GM19035 (cell line): ENCODE results near the gene CIB4.

Experiments
- ATAC-seq: cut with Tn5 transposase; IDR thresholded peaks from one replicate; pipeline ENCODE4 v1.9.1; 2021; ENCODE audit not compliant: unreplicated experiment

The CIB4 gene

GRCh38 chr2:26555246-26556133, 85.7 kb downstream of the CIB4 start:
- ATAC-seq: no peak

- ATAC-seq: no peak
These were observed 88.4 kb downstream of the CIB4 start for GRCh38 chr2:26552641-26553374.

DNA sequence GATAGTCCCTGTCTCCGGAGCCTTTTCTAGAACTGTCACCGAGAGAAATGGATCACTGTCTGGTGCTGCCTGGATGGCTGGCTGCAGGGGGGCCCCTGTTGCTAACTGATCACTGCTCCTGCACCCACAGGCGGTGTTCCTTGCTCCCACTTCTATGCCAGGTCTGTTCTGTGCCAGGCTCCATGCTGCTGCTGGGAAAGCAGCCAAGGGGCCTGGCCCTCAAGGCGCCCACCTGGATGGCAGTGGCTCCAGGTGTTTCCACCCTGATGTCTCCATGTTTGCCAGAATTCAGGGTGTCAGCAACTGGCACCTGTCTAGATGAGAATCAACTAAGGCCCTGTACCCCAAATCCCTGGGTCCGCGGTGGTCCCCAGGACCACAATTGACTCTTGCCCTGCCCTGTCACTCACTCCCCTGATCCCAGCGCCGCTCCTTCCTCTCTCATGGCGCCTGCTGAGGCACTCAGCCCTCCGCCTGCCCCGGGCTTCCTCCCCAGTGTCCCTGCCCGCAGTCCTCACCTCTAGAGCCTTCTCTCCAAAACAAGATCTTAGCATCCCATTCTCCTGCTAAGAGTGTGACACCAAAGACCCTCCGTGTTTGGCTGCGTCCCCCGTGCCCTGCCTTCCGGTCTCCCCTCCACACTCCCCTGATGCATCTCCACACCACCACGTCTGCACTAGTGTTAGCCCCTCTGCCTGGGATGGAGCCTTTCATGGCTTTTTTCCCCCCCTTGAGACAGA, 90.7 kb downstream of the CIB4 start:
- ATAC-seq: no peak

- ATAC-seq: no peak
These were observed 98.3 kb downstream of the CIB4 start for GRCh38 chr2:26542676-26543505.

GRCh38 chr2:26542194-26542455, 99.0 kb downstream of the CIB4 start:
- ATAC-seq: no peak

DNA sequence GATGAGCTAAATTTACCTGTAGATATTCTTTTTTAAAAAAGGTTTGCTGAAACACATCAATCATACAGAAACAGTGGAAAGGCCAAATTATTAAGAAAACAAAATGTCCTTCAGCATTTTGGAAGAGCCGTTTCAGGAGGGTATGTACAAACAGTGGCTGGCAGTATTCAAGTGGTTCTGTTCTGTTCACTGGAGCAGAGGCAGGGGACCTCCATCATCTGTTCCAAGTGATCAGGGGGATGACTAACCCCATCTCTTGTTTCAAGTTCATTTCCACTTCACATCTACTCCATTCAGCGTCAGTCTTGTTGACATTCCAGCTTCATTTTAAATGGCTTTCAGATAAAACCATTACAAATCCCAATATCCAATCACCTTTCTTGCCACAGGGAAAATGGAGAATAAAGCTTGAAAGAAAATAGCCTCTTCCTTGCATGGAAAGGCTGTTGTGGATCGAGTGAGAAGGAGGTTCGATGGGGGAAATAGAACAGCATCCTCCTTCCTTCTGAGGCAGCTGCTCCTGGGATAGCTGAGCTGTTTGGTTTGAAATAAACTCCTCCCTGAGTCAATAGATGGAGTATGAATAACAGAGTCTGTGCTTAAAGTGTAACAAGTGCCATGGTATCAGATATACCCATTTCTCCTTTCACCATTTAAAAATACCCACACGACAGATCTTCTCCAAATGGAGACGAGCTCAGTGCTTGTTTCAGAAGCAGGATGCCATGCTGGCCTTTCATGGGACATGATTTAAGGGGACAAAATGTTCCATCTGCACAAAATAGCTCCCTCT, 99.6 kb downstream of the CIB4 start:
- ATAC-seq: no peak

GRCh38 chr2:26540961-26541360, 100.2 kb downstream of the CIB4 start:
- ATAC-seq: no peak

GRCh38 chr2:26540306-26540705, 100.9 kb downstream of the CIB4 start:
- ATAC-seq: no peak

GRCh38 chr2:26537826-26538475, 103.2 kb downstream of the CIB4 start:
- no peak for ATAC-seq

DNA sequence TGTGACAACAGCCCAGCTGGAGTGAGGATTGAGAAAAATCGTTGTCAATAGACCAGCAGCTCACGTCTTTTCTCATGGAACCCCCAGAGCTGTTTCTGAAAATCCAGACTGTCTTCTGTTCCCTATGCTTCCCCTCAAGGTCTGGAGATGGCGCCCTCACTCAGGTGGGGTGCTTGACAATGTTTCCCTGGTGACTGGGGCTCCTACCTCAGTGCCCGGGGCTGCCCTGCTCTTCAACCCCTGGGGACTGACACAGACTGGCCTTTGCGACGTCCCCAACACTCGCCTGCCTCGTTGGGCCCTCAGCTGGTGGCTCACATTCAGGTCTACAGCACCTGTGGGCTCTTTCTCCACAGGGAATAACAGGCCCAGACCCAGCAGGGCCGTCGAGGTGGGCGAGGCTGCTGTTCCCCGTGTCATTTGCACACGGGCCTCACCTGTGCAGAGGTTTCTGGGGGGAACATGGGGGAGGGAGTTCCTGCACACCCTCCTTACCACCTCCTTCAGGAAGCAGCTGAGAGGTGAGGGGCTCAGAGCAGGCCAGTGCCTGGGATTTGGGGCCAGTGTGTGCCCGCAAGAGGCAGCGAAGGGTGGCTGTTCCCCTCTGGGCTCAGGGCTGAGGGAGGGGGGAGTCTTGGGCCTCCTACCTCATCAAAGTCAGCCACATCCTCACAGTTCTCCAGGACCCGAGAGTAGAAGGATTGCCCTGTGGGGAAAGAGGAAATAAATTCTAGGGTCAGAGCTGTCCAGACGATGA, 103.9 kb downstream of the CIB4 start:
- ATAC-seq: no peak

DNA sequence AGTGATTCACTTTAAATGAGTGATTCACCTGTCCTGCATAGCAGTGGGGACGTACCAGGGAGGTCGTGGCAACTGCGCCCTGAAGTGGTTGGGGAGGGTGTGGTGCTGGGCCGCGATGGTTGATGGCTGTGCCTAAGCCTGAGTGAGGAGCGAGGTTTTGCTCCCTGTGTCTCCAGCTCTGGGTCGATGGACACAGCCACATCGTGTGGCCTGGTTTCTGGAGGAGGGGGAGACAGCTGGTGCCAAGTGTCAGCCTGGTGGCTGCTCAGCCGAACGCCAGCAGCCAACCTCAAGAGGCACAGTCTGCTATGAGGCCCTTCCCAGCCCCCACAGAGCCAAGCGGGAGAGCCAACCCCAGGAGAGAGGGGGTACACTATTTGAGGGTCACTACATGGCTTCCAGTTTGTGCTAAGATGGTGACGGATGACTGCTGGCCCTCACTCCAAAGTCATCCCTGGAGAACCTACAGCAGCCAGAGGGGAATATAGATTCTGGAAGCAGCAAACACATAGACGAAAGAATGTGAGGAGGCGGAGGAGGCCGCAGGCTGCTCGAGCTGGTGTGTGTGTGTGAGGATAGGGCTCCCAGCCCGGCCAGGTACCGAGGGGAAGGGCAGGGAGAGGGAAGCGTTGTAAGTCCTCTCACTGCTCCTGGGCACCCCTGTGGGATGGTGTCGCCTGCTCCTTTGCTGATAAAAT, 104.6 kb downstream of the CIB4 start:
- ATAC-seq: no peak

GRCh38 chr2:26535663-26536275, 105.4 kb downstream of the CIB4 start:
- no peak for ATAC-seq

DNA sequence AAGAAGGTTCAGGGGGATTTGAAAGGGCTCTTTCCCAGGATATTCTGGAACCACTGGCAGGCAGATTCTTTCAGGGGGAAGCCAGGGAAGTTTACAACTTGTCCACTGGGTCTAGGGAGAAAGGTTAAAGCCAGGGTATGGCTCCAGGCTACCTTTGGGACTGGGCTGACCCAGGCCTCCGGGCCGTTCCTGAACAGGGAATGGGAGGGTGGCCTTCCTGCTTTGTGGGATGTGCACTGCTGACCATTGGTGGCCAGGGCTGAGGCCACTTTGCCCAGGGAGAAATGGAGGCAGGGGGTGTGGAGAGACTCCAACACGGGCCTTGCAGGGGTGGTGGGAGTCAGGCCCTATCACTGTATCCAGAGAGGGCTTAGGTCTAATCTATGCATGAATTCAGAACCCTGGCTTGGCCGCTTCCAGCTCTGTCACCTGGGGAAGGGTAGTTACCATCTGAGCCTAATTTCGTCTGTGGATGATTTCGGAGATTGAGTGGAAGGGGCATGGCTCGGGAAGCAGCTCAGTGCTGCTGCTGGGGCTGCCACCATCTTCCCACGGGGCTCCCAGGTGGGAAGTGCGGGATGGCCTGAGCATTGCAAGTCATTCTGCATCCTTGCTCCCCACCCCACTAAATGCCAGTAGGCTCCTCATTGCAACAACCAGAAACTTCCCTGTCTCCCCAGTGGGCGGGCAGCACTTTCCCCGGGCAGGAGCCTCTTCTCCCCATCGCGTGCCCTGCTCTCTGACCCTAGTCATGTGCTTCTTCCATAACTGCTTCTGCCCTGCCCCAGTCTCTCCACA, 106.1 kb downstream of the CIB4 start:
- ATAC-seq: no peak

- ATAC-seq: no peak
These were observed 106.9 kb downstream of the CIB4 start for GRCh38 chr2:26534098-26534864.

GRCh38 chr2:26533661-26534060, 107.5 kb downstream of the CIB4 start:
- ATAC-seq: no peak
